Measurements from ENCODE around the gene LY6G6D.

GRCh38 chr6:31690231-31691077, 24.7 kb upstream of the LY6G6D start:
- TF ChIP-seq ZNF414 (CRISPR knock-in tag; IDR thresholded peaks at IDR 0.05) (no peak), NFIC (IDR thresholded peaks at IDR 0.05; ENCODE audit: low read length) (no peak), TRAFD1 (CRISPR knock-in tag; IDR thresholded peaks at IDR 0.05; ENCODE audit: borderline replicate concordance) (no peak), SUZ12 (IDR thresholded peaks at IDR 0.05; ENCODE audit: low read depth, low read length) (no peak), ZNF274 (CRISPR knock-in tag; IDR thresholded peaks at IDR 0.05) (no peak), ARID5B (CRISPR knock-in tag; IDR thresholded peaks at IDR 0.05) (no peak), ATF7 (IDR thresholded peaks at IDR 0.05) (no peak), ATF7 (CRISPR knock-in tag; IDR thresholded peaks at IDR 0.05) (no peak), GABPA (IDR thresholded peaks at IDR 0.05; ENCODE audit: low read depth, low read length) (no peak), GABPA (CRISPR knock-in tag; IDR thresholded peaks at IDR 0.05; ENCODE audit: low read depth) (no peak), ZBTB4 (CRISPR knock-in tag; IDR thresholded peaks at IDR 0.05; ENCODE audit: borderline replicate concordance) (no peak), NR2F2 (IDR thresholded peaks at IDR 0.05; ENCODE audit: borderline replicate concordance, low read depth) (no peak), KLF16 (CRISPR knock-in tag; IDR thresholded peaks at IDR 0.05) (no peak)
- TF ChIP-seq, protein P1, sequence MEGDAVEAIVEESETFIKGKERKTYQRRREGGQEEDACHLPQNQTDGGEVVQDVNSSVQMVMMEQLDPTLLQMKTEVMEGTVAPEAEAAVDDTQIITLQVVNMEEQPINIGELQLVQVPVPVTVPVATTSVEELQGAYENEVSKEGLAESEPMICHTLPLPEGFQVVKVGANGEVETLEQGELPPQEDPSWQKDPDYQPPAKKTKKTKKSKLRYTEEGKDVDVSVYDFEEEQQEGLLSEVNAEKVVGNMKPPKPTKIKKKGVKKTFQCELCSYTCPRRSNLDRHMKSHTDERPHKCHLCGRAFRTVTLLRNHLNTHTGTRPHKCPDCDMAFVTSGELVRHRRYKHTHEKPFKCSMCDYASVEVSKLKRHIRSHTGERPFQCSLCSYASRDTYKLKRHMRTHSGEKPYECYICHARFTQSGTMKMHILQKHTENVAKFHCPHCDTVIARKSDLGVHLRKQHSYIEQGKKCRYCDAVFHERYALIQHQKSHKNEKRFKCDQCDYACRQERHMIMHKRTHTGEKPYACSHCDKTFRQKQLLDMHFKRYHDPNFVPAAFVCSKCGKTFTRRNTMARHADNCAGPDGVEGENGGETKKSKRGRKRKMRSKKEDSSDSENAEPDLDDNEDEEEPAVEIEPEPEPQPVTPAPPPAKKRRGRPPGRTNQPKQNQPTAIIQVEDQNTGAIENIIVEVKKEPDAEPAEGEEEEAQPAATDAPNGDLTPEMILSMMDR (CRISPR knock-in tag; IDR thresholded peaks at IDR 0.05): no peak
- TF ChIP-seq, protein P2, sequence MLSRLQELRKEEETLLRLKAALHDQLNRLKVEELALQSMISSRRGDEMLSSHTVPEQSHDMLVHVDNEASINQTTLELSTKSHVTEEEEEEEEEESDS (CRISPR knock-in tag; IDR thresholded peaks at IDR 0.05; ENCODE audit: borderline replicate concordance): no peak

Measured in HepG2 (cell line).